Activated CD8-positive, alpha-beta memory T cell treated with anti-CD3 and anti-CD28 coated beads for 4 hours (primary cell): ENCODE data around the gene RNF217.

Experiments used
- DNase-seq, 2 donors: peaks; one replicate each; pipeline ENCODE4 v3.0.0-alpha.2; 2020; ENCODE audit warnings: low read depth in 2 of 2

The RNF217 gene

DNA sequence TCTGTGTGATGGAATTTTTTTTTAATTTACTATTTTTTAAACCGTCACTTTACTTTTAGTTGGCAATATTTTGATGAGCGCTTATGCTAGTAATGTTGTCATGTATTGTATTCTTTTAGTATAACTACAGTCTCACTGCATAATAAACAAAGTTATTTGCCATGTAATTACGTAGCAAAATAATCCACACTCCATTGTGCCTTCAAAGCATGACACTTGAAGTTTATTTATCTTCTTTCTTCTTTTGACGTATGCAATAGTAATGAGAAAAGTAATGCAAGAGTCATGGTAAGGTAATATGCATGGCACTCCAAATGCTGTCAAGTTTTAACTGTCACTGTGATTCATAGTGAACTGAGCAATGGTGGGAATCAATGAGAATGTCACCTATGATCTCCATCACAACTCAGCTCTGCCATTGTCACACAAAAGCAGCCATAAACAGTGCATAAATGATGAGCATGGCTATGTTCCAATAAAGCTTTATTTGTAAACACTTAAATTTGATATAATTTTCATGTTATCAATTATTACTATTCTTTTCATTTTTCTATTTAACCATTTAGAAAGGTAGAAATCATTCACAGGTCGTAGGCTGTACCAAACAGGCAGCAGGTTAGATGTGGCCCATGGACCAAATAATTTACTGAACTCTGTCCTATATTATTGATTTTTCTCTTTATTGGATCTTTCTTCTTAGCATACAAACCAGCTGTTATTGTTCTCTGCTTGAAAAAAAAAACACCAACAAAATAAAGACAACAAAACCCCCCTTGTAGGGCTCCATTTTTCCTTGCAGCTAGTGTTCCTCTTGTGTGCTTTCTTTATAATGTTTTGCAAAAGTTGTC lies 27.1 kb downstream of the RNF217 start:
- no peak for DNase-seq

DNA sequence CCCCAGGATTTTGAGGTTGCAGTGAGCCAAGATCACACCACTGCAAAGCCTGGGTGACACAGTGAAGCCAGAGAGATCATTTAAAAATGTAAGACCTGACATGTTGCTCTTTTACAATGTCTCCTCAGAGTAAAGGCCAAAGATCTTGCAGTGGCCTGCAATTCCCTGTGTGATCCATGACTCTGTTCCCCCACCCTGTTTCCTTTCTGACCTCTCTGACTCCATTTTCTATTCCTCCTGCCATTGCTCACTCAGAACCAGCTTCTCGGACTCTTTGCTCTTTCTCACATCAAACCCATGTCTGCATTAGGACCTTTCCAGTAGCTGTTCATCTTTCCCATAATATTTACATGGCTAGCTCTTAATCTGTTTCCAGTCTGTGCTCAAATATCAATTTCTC lies 28.8 kb downstream of the RNF217 start:
- DNase-seq, result no peak

GRCh38 chr6:124991764-124992295 lies 29.6 kb downstream of the RNF217 start:
- DNase-seq, result no peak

- DNase-seq, result no peak
Observed at GRCh38 chr6:124993327-124993726, 31.1 kb downstream of the RNF217 start.

- no peak for DNase-seq
Observed at GRCh38 chr6:124994648-124995047, 32.4 kb downstream of the RNF217 start.

DNA sequence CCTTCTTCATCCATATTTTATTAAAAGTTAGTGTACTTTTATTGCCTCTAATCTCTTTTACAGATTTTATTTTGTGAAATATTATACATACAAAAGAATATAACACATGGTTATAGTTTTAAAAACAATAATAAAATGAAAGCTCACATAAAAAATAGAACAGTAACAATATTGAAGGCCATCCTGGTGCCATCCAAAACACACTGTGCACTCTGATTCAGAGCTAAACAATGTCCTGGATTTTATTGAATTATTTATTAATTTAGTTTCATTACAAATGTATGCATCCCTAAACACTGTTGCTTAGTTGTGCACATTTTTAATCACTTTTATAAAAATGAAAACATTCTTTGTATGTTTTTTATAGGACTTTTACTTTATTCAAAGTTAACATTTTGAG lies 32.9 kb downstream of the RNF217 start:
- no peak for DNase-seq

GRCh38 chr6:124995645-124996325 lies 33.5 kb downstream of the RNF217 start:
- no peak for DNase-seq

GRCh38 chr6:124996411-124996810 lies 34.2 kb downstream of the RNF217 start:
- DNase-seq, result no peak

GRCh38 chr6:124997196-124997875 lies 35.1 kb downstream of the RNF217 start:
- DNase-seq, result no peak

DNA sequence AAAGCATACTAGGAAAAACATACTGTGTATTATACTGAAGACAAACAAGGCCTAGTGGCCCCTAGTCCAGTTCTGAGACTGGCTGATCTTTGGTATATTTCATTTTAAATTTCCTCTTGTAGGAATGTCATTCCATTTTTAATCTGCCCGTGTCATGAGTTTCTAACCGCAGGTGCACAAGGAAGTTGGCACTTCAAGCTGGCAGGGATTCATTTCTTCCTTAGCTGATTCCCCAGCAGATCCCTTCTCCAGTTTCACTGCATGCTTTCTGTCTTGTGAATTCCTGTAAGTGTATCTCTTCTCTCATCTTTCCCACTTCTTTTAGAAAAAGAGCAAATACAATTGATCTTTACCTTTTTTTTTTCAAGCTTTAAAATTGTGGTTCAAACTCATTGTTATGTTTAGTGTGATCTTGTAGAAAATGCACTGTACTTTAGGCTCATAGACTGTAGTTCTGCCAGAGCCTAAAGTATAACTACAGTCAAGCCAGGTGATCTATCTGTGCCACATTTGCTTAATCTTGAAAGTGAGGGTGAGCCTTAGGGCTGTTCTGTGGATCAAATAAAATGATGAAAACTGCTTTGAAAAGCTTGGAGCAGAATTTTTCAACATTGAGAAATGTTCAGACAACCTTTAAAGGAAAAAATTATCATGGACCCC lies 37.0 kb downstream of the RNF217 start:
- DNase-seq, result no peak

- DNase-seq, result no peak
Observed at GRCh38 chr6:125001684-125002405, 39.6 kb downstream of the RNF217 start.

DNA sequence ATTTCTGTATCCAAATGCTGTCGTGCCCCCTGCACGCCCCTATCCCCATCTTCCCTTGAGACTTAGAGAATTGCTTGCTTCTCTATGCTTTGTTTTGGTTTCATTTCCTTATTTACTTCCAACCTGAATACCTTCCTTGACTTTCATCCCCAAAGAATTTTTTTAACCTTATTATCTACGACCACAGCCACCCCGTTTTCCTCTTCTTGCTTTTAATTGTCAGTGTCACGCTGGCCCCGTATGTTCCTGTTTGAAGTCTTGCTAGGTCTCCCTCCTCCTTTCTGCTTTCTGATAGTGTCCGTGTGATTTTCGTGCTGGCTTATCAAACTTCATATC lies 40.1 kb downstream of the RNF217 start:
- DNase-seq, result no peak

DNA sequence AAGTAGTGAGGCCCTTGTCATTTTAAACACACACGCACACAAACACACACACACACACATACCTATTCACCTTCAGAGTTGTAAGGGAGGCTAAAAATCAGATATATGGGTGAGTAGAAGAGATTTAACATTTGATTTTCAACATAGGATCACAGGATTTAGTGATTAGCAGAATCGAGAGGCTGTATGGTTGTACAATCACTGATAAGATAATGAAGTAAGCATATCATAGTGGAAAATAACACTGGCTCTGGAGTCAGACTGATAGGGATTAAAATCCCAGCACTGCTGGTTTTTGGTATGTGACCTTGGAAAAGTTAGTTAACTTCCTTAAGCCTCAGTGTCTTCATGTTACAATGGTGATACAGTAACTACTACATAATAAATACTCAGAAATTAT lies 40.8 kb downstream of the RNF217 start:
- no peak for DNase-seq

- no peak for DNase-seq
Observed at GRCh38 chr6:125004198-125004597, 42.0 kb downstream of the RNF217 start.

DNA sequence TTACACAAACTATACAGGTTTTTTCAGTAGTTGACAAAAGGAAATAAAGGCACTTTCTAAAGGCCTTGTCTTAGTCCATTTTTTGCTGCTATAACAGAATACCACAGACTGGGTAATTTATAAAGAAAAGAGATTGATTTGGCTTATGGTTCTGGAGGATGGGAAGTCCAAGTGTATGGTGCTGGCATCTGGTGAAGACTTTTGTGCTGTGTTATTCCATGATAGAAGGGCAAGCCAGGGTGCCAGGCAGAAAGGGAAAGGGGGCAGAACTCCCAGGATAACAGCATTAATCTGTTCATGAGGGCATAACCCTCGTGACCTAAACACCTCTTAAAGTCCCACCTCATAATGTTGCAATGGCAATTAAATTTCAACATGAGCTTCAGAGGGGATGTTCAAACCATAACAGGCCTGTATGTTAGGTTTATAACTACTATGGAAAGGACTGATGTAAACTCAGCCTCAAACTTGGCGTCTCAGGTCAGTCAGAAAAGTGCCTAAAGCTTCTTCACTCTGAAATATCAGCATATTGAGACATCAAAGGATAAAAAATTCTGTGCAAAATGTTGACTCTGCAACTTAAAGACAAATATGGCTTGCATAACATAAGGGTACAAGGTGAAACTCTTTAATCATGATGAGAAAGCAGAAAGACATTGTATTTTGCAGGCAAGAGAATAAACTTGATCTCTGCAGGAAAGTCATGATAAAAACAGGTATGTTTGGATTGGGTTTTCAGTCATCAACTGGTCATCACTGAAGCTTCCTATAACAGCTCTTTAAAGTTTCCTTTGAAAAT lies 42.8 kb downstream of the RNF217 start:
- DNase-seq, result no peak

DNA sequence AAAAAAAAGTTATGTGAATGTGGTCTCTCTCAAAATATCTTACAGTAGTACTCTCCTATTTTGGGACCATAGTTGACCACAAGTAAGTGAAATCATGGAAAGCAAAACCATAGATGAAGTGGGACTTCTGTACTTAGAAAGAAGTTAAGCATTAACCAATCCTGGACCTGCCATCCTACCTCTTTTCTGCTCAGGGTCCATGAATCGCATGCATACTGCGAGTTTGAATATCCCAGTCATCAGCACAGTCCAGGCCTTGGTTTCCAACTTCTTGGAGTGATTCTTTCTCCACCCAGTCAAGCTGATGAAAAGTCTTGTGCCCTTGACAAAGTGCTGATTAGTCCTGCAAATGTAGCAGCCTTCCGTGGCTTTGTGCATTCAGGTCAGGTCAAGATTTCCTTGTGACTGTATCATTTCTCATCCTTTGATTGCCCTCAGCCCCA lies 46.0 kb downstream of the RNF217 start:
- no peak for DNase-seq

- DNase-seq, result no peak
Observed at GRCh38 chr6:125008957-125009356, 46.7 kb downstream of the RNF217 start.

DNA sequence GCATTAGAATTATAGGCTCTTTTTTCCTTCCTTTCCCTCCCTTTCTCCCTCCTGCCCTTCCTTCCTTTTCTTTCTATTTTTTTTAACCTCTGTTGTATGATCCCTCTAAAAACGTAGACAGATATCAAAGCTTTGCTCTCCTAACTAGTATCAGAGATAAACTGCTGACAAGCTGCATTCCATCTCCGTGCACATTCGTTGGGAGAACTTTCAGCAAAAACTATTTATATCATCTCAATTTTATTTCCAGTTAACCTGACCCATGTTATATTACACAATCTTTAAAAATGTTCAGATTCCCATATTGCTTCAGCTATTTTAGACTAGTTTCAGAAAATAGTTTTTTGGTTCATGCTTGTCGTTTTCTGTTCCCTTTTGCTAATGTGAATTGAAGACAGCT lies 47.3 kb downstream of the RNF217 start:
- DNase-seq, result no peak

DNA sequence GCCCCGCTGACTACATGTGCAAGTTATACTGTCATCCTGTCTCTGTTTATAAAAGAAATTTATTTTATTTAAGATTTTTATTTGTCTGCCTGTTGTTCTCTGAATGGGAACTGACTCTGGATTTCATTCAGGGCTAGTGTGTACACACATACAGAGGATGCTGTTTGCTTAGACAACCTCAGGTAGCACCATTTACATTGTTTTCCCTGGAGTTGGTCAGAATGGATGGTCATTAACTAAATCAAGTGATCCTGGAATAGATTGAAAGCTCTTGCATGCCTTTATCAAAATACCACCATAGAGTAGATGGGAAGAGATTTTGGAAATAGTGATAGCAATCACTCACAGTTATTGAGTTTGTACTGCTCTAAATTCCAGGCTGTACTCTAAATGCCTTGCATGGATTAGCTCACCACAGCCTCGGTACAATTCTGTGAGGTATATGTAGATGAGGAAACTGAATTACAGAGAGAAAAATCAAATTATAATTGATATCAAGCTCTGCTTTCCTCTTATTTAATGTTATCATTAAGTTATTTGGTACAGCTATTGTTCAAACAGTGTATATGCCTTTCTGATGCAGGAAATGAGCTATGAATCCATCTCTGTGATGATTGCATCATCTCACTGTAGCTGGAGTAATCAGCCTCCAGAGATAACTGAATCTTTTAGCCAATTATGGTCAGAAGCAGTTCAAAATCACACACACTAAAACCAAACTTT lies 51.9 kb downstream of the RNF217 start:
- no peak for DNase-seq

DNA sequence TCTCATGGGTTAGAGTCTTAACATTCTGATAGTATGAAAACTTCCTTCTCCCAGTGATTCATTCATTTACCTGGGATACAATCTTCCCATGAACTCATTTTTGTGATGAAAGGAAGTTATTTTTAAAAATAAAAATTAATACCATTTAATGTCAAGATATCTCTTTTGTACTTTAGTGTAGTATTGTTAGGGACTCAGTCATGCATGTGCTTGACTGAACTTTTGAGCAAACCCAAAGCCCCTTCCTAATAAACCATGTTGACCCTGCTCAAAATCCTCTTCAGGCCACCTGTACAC lies 52.4 kb downstream of the RNF217 start:
- DNase-seq, result no peak
